PC-9 (cell line): ENCODE data around the gene HLA-B. TPM values are rescaled to one million over a fixed set of nuclear protein-coding genes. Genes with fewer than 3 reads are reported as not detected.

ENCODE experiments used
- BruUV-seq: library from RNA; stranded (reverse); fragments of 400-500 nt; replicated peaks from 2 replicates; lab custom pipeline; 2021; lab: Mats Ljungman, UMichigan
- CTCF ChIA-PET: fragments of 300-600 bp; sonication (Branson Sonifier 250); formaldehyde crosslinking; loops from one replicate; lab custom pipeline; 2022; ENCODE audit warnings: antibody characterized with exemption; lab: Charles Lee
- POLR2A ChIA-PET: fragments of 300-600 bp; sonication (Branson Sonifier 250); formaldehyde crosslinking; loops from one replicate; lab custom pipeline; 2022; ENCODE audit warnings: antibody characterized with exemption; ENCODE audit not compliant: unreplicated experiment; lab: Charles Lee
- DNase-seq, 2 experiments: peaks; one replicate each; pipeline versions ENCODE4 v3.0.0 to v3.0.0-alpha.2; 2015 to 2022; ENCODE audit warnings: mixed read lengths in 1 of 2
- H2AFZ ChIP-seq: fragments of 200-600 bp; sonication (generic); 2 replicates; pipeline ENCODE4 v1.8.1; 2017; ENCODE audit warnings: antibody characterized with exemption
- H3F3A ChIP-seq: fragments of 200-600 bp; sonication (generic); 2 replicates; pipeline ENCODE4 v1.8.1; 2017; ENCODE audit warnings: antibody characterized with exemption, mild to moderate bottlenecking, low read depth; ENCODE audit not compliant: insufficient read depth
- H3K27ac ChIP-seq: fragments of 200-600 bp; sonication (generic); 2 replicates; pipeline ENCODE4 v1.6.1; 2016; ENCODE audit warnings: mixed run types
- H3K27me3 ChIP-seq: fragments of 200-600 bp; sonication (generic); 2 replicates; pipeline ENCODE4 v1.6.1; 2016; ENCODE audit warnings: low read depth, mixed run types; ENCODE audit not compliant: insufficient read depth
- H3K36me3 ChIP-seq: fragments of 200-600 bp; sonication (generic); 2 replicates; pipeline ENCODE4 v1.6.1; 2016; ENCODE audit warnings: low read depth, mixed run types
- H3K4me1 ChIP-seq: fragments of 200-600 bp; sonication (generic); replicated peaks from 2 replicates; pipeline ENCODE4 v1.6.1; 2016; ENCODE audit warnings: mixed run types; ENCODE audit not compliant: insufficient read depth
- H3K4me2 ChIP-seq: fragments of 200-600 bp; sonication (generic); 2 replicates; pipeline ENCODE4 v1.6.1; 2017; ENCODE audit warnings: mixed run types
- H3K4me3 ChIP-seq: fragments of 200-600 bp; sonication (generic); 2 replicates; pipeline ENCODE4 v1.6.1; 2016; ENCODE audit warnings: mixed run types
- H3K79me2 ChIP-seq: fragments of 200-600 bp; sonication (generic); 2 replicates; pipeline ENCODE4 v1.6.1; 2017; ENCODE audit warnings: low read depth, mixed run types
- H3K9me2 ChIP-seq: fragments of 200-600 bp; sonication (generic); 2 replicates; pipeline ENCODE4 v1.8.1; 2017; ENCODE audit warnings: mild to moderate bottlenecking; ENCODE audit not compliant: insufficient read depth
- H3K9me3 ChIP-seq: fragments of 200-600 bp; sonication (generic); 2 replicates; pipeline ENCODE4 v1.8.1; 2016; ENCODE audit warnings: low read depth; ENCODE audit not compliant: insufficient read depth
- H4K20me1 ChIP-seq: fragments of 200-600 bp; sonication (generic); 2 replicates; pipeline ENCODE4 v1.8.1; 2017; ENCODE audit not compliant: insufficient read depth
- CTCF ChIP-seq: fragments of 200-600 bp; sonication (generic); conservative IDR thresholded peaks from 2 replicates; pipeline ENCODE4 v1.6.1; 2017; ENCODE audit warnings: mixed run types, antibody characterized with exemption, mild to moderate bottlenecking, moderate library complexity
- EZH2 ChIP-seq: fragments of 200-600 bp; sonication (generic); IDR thresholded peaks from 2 replicates; pipeline ENCODE4 v1.8.0; 2017; ENCODE audit warnings: antibody characterized with exemption, low read depth
- intact Hi-C: fragments of 100-400 bp; cut with micrococcal nuclease; formaldehyde crosslinking; loops from one replicate; pipeline ENCODE4 v1.10.0; 2022; ENCODE audit not compliant: unreplicated experiment
- total RNA-seq: library from RNA; stranded (reverse); gene quantifications from 2 replicates; pipeline ENCODE4 v1.2.3, GENCODE V29; 2021

HLA-B gene
- total RNA-seq, 1 experiment from 2014 or later: 137 TPM

- no peak overlapping the region for H3K27ac ChIP-seq
- ChIA-PET POLR2A (no interaction called here), CTCF (no interaction called here)
- peaks cover 28% of the 10 kb centered on the region; the same call in 1 of the 2 replicates for H3K27me3 ChIP-seq
- H2AFZ ChIP-seq: no peak overlapping the region
- no peak for DNase-seq
- H3F3A ChIP-seq: no peaks in the 10 kb centered on the region
- H3K4me3 ChIP-seq: no peak overlapping the region
- H3K36me3 ChIP-seq: no peaks in the 10 kb centered on the region
- H3K9me3 ChIP-seq: no peaks in the 10 kb centered on the region
- no peaks in the 10 kb centered on the region for H3K79me2 ChIP-seq
- TF ChIP-seq EZH2 (no peak), CTCF (no peak)
- no peaks in the 10 kb centered on the region for H3K9me2 ChIP-seq
- no TSS peak for BruUV-seq
- intact Hi-C loops: no loop called here
- H3K4me1 ChIP-seq: no peaks in the 10 kb centered on the region
- H4K20me1 ChIP-seq: no peaks in the 10 kb centered on the region
- H3K4me2 ChIP-seq: no peak overlapping the region
These were observed 21.7 kb upstream of the HLA-B start for GRCh38 chr6:31378721-31379103.

GRCh38 chr6:31378062-31378720, 21.2 kb upstream of the HLA-B start:
- no TSS peak for BruUV-seq
- H3K4me3 ChIP-seq: no peak overlapping the region
- no peak overlapping the region for H2AFZ ChIP-seq
- H4K20me1 ChIP-seq: no peaks in the 10 kb centered on the region
- H3K4me1 ChIP-seq: no peaks in the 10 kb centered on the region
- H3K79me2 ChIP-seq: no peaks in the 10 kb centered on the region
- H3F3A ChIP-seq: no peaks in the 10 kb centered on the region
- no peak overlapping the region for H3K27ac ChIP-seq
- CTCF ChIA-PET: no interaction called here
- no peak overlapping the region for H3K4me2 ChIP-seq
- H3K36me3 ChIP-seq: no peaks in the 10 kb centered on the region
- POLR2A ChIA-PET: no interaction called here
- TF ChIP-seq EZH2: no peak
- no peak for TF ChIP-seq CTCF
- no peaks in the 10 kb centered on the region for H3K9me3 ChIP-seq
- intact Hi-C loops: no loop called here
- no peaks in the 10 kb centered on the region for H3K9me2 ChIP-seq
- DNase-seq: no peak
- peaks cover 29% of the 10 kb centered on the region; the same call in 1 of the 2 replicates for H3K27me3 ChIP-seq

- no peaks in the 10 kb centered on the region for H3K9me3 ChIP-seq
- no peaks in the 10 kb centered on the region for H4K20me1 ChIP-seq
- H2AFZ ChIP-seq: no peak overlapping the region
- no peak overlapping the region for H3K4me2 ChIP-seq
- peaks cover 39% of the 10 kb centered on the region; the same call in 1 of the 2 replicates for H3K27me3 ChIP-seq
- no peaks in the 10 kb centered on the region for H3K36me3 ChIP-seq
- no peaks in the 10 kb centered on the region for H3F3A ChIP-seq
- H3K79me2 ChIP-seq: no peaks in the 10 kb centered on the region
- intact Hi-C loops: no loop called here
- CTCF ChIA-PET: interaction anchor here (0.6 kb wide), 1 partner anchor 308 kb away, joined by 3 read pairs; no protein-coding TSS in a partner anchor
- DNase-seq: no peak
- no peak for TF ChIP-seq EZH2
- TF ChIP-seq CTCF: no peak
- H3K27ac ChIP-seq: no peak overlapping the region
- H3K4me1 ChIP-seq: no peaks in the 10 kb centered on the region
- POLR2A ChIA-PET: no interaction called here
- H3K4me3 ChIP-seq: no peak overlapping the region
- no peaks in the 10 kb centered on the region for H3K9me2 ChIP-seq
- BruUV-seq: no TSS peak
These were observed 20.1 kb upstream of the HLA-B start for GRCh38 chr6:31377029-31377428.
